ENCODE results near the gene HOMER2. TPM values are rescaled to one million over a fixed set of nuclear protein-coding genes. Genes with fewer than 3 reads are reported as not detected.
"Not testable (repeated sequence)": the region's sequence is repeated elsewhere in the genome, so short reads cannot be mapped to it uniquely, and the experiment has no call there.

Gene HOMER2
- total and polyA plus RNA-seq, 11 donors: 15.2 to 60.5 (median 36.9) TPM

DNA sequence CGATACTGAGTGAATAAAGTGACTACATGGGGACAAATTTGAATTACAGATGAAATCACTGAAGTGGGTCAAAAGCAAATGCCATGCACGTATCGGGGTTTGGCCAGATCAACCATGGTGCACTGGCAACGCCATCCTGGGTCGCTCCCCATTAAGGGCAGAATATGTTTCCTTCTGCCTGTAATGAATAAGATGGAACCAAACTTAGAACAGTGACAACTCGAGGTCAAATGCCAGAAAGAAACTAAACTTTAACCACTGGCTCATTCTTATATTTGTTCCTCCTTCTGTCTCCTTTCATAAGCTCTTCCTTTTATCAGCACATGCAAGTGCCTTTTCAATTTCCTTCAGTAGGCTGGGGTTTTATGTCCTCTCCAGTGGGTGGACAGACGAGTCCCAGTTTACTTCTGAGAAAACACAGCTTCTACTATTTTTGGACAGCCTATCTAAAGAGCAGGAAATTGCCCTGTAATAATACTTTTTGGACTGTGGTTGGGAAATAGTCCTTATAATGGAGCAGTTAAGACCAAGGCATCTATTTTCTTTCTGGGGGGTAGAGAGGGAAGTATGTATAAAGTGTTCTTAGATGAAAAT, 81.7 kb downstream of the HOMER2 start:
- DNase-seq (no peak), ATAC-seq (peak in 1 of 4 donors; percentile 22)
- no peak overlapping the region for H3K4me3 ChIP-seq
- TF ChIP-seq, protein P1, sequence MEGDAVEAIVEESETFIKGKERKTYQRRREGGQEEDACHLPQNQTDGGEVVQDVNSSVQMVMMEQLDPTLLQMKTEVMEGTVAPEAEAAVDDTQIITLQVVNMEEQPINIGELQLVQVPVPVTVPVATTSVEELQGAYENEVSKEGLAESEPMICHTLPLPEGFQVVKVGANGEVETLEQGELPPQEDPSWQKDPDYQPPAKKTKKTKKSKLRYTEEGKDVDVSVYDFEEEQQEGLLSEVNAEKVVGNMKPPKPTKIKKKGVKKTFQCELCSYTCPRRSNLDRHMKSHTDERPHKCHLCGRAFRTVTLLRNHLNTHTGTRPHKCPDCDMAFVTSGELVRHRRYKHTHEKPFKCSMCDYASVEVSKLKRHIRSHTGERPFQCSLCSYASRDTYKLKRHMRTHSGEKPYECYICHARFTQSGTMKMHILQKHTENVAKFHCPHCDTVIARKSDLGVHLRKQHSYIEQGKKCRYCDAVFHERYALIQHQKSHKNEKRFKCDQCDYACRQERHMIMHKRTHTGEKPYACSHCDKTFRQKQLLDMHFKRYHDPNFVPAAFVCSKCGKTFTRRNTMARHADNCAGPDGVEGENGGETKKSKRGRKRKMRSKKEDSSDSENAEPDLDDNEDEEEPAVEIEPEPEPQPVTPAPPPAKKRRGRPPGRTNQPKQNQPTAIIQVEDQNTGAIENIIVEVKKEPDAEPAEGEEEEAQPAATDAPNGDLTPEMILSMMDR (IDR thresholded peaks at IDR 0.05): no peak
- no peak for TF ChIP-seq POLR2A (IDR thresholded peaks at IDR 0.05)
- no peaks in the 10 kb centered on the region for H3K36me3 ChIP-seq
- 56 to 62% (median 57%) methylated on average over 7 of the region's 7 CpGs for WGBS, 4 donors
- H3K27ac ChIP-seq: peak overlapping the region in 1 of 12 donors; percentile 2
- peaks cover 0 to 26% (median 6%) of the 10 kb centered on the region in 12 donors for H3K4me1 ChIP-seq
- H3K27me3 ChIP-seq: no peaks in the 10 kb centered on the region
- intact Hi-C loops (cut with DNase I): loop anchor here in 2 of 10 donors (10.0 kb wide), 2 partner anchors 56 to 64 kb away; no protein-coding TSS in a partner anchor
- H3K9me3 ChIP-seq: peaks cover 0 to 5% (median 0%) of the 10 kb centered on the region in 12 donors

DNA sequence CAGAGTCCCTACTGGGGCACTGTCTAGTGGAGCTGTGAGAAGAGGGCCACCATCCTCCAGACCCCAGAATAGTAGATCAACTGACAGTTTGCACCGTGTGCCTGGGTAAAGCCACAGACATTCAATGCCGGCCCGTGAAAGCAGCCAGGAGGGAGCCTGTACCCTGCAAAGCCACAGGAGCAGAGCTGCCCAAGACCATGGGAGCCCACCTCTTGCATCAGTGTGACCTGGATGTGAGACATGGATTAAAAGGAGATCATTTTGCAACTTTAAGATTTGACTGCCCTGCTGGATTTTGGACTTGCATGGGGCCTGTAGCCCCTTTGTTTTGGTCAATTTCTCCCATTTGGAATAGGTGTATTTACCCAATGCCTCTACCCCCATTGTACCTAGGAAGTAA, 86.5 kb downstream of the HOMER2 start:
- not testable (repeated sequence) for DNase-seq
- 80 to 95% (median 83%) methylated on average over 3 of the region's 3 CpGs; no CpG with 5 or more reads in 1 of the 4 donors for WGBS, 4 donors

DNA sequence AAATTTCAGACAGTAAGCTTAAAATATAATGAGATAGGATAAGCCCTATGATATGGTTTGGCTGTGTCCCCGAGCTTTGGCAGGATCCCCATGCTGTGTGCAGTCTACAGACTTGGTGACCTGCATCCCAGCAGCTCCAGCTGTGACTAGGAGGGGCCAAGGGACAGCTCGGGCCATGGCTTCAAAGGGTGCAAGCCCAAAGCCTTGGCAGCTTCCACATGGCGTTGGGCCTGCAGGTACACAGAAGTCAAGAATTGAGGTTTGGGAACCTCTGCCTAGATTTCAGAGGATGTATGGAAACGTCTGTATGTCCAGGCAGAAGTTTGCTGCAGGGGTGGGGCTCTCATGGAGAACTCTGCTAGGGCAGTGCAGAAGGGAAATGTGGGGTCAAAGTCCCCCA, 86.9 kb downstream of the HOMER2 start:
- intact Hi-C loops (cut with DNase I); H3K27me3 ChIP-seq; H3K27ac ChIP-seq; ATAC-seq; DNase-seq; H3K36me3 ChIP-seq; H3K4me3 ChIP-seq; H3K9me3 ChIP-seq; H3K4me1 ChIP-seq: not testable (repeated sequence)
- 39 to 67% (median 60%) methylated on average over 4 of the region's 4 CpGs for WGBS, 4 donors

More for the DNA sequence above, 86.5 kb downstream of the HOMER2 start:
- ATAC-seq; intact Hi-C loops (cut with DNase I); H3K36me3 ChIP-seq; H3K27me3 ChIP-seq; H3K9me3 ChIP-seq; H3K4me3 ChIP-seq; H3K27ac ChIP-seq: not testable (repeated sequence)
- peaks cover 0 to 11% (median 0%) of the 10 kb centered on the region in 12 donors for H3K4me1 ChIP-seq

DNA sequence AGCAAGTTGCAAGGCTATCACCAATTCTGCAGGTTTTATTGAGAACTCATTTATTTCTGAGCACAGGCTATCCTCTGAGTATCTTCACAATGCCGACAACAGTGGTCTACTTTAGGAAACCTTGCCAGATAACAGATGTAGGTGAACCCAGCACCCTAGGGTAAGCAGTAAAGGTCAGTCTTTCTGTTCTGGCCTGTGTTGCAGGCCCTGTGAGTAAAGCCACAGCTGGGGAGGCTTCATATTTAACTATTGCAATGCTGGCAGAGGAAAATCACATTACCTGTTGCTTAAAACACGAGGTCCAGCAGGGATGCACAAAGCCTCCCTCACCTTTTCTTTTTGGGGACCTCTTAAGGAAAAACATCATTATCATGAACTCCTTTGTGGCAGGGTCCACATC, 87.6 kb downstream of the HOMER2 start:
- ATAC-seq: no peak
- no peak for DNase-seq

DNA sequence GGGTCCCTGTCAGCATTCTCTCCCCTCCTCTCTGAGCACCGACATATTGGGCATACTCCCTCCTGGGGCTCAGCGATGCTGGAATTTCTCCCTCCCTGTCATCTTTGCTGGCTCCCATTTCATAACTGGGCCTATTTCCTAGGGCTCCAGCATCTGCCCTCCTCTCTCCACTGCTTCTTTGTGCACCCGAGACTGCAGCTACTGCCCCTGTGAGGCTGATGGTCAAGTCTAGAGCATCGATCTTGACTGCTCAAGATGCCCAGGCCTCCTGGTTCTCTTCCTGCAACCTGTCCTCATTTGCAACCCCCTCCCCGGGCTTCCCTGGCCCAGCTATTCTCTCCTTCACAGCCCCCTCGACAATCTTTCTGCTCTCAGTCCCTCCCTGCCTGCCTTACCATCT, 89.6 kb downstream of the HOMER2 start:
- H3K36me3 ChIP-seq: peaks cover 0 to 3% (median 0%) of the 10 kb centered on the region in 9 donors
- intact Hi-C loops (cut with DNase I): no loop called here
- no peak overlapping the region for H3K27ac ChIP-seq
- TF ChIP-seq, protein P1 (IDR thresholded peaks at IDR 0.05): no peak
- no peak for TF ChIP-seq POLR2A (IDR thresholded peaks at IDR 0.05)
- no peak for ATAC-seq
- no peaks in the 10 kb centered on the region for H3K9me3 ChIP-seq
- 77 to 81% (median 81%) methylated on average over 6 of the region's 6 CpGs for WGBS, 4 donors
- no peak overlapping the region for H3K4me3 ChIP-seq
- H3K4me1 ChIP-seq: no peaks in the 10 kb centered on the region
- no peak for DNase-seq
- H3K27me3 ChIP-seq: no peaks in the 10 kb centered on the region

More for the DNA sequence above, 87.6 kb downstream of the HOMER2 start:
- H3K36me3 ChIP-seq: no peaks in the 10 kb centered on the region
- intact Hi-C loops (cut with DNase I): no loop called here
- peaks cover 0 to 1% (median 0%) of the 10 kb centered on the region in 12 donors for H3K4me1 ChIP-seq
- TF ChIP-seq POLR2A (IDR thresholded peaks at IDR 0.05): no peak
- no peak overlapping the region for H3K4me3 ChIP-seq
- no peaks in the 10 kb centered on the region for H3K27me3 ChIP-seq
- WGBS, 4 donors: 72 to 82% (median 77%) methylated on average over 2 of the region's 2 CpGs
- H3K27ac ChIP-seq: no peak overlapping the region
- no peaks in the 10 kb centered on the region for H3K9me3 ChIP-seq
